Measurements from ENCODE around the gene SYTL5. TPM values are rescaled to one million over a fixed set of nuclear protein-coding genes. Genes with fewer than 3 reads are reported as not detected.

Gene SYTL5
- total and polyA plus RNA-seq, 2 experiments from 2014 or later: 0.23 to 0.35 TPM

- H3K4me3 Mint-ChIP-seq: no peak overlapping the region
- no peaks in the 10 kb centered on the region for H3K9me3 Mint-ChIP-seq
- Histone ChIP-seq H3K27ac (ENCODE audit: low read depth) (no peak overlapping the region), H3K4me2 (no peak overlapping the region), H3K4me1 (ENCODE audit: insufficient read depth) (no peaks in the 10 kb centered on the region), H3K79me2 (replicated peaks; ENCODE audit: insufficient read depth) (no peaks in the 10 kb centered on the region), H3K27me3 (ENCODE audit: insufficient read depth) (no peaks in the 10 kb centered on the region), H2AFZ (no peak overlapping the region), H3K9me2 (ENCODE audit: insufficient read depth) (no peaks in the 10 kb centered on the region), H3K4me3 (no peak overlapping the region), H3K36me3 (ENCODE audit: insufficient read depth) (no peaks in the 10 kb centered on the region), H4K20me1 (replicated peaks; ENCODE audit: insufficient read depth) (no peaks in the 10 kb centered on the region), H3F3A (replicated peaks; ENCODE audit: low read depth) (no peaks in the 10 kb centered on the region)
- DNase-seq (ENCODE audit: low spot score): no peak
- no peaks in the 10 kb centered on the region for H3K36me3 Mint-ChIP-seq (ENCODE audit: low read depth)
- H3K4me1 Mint-ChIP-seq: peaks cover 12% of the 10 kb centered on the region
- no peak for TF ChIP-seq POLR2AphosphoS5 (IDR thresholded peaks at IDR 0.05; ENCODE audit: low read depth)
- TF ChIP-seq CTCF (conservative IDR thresholded peaks at IDR 0.05; ENCODE audit: low read depth in 2 of 2): no peak
- no peak for TF ChIP-seq NANOG (IDR thresholded peaks at IDR 0.05; ENCODE audit: borderline replicate concordance)
- ATAC-seq: no peak
- no peak overlapping the region for H3K27ac Mint-ChIP-seq
- H3K27me3 Mint-ChIP-seq (ENCODE audit: insufficient read depth, low read depth, poor library complexity): no peaks in the 10 kb centered on the region
Measured at GRCh38 chrX:38108364-38108763, 102.0 kb downstream of the SYTL5 start.

- no peaks in the 10 kb centered on the region for H3K79me2 ChIP-seq (replicated peaks; ENCODE audit: insufficient read depth)
- no peaks in the 10 kb centered on the region for H3K9me2 ChIP-seq (ENCODE audit: insufficient read depth)
- TF ChIP-seq ETS1 (IDR thresholded peaks at IDR 0.05) (no peak), CREB1 (CRISPR knock-in tag; IDR thresholded peaks at IDR 0.05; ENCODE audit: low read depth) (no peak), ZNF462 (CRISPR knock-in tag; IDR thresholded peaks at IDR 0.05) (no peak), NANOG (IDR thresholded peaks at IDR 0.05; ENCODE audit: borderline replicate concordance) (no peak), CTCF (conservative IDR thresholded peaks at IDR 0.05; ENCODE audit: low read depth in 2 of 2) (no peak)
- ATAC-seq (no peak), DNase-seq (ENCODE audit: low spot score) (no peak)
- H3K4me1 ChIP-seq (ENCODE audit: insufficient read depth): no peaks in the 10 kb centered on the region
- no peak overlapping the region for H3K27ac ChIP-seq (ENCODE audit: low read depth)
- no peaks in the 10 kb centered on the region for H3F3A ChIP-seq (replicated peaks; ENCODE audit: low read depth)
- H3K36me3 Mint-ChIP-seq (ENCODE audit: low read depth): no peaks in the 10 kb centered on the region
- no peak overlapping the region for H2AFZ ChIP-seq
- H3K4me3 Mint-ChIP-seq: no peak overlapping the region
- H3K27ac Mint-ChIP-seq: no peak overlapping the region
- no peak overlapping the region for H3K4me2 ChIP-seq
- no peaks in the 10 kb centered on the region for H3K36me3 ChIP-seq (ENCODE audit: insufficient read depth)
- no peaks in the 10 kb centered on the region for H3K27me3 Mint-ChIP-seq (ENCODE audit: insufficient read depth, low read depth, poor library complexity)
- peaks cover 12% of the 10 kb centered on the region for H3K4me1 Mint-ChIP-seq
- no peak overlapping the region for H3K4me3 ChIP-seq
- H3K9me3 Mint-ChIP-seq: no peaks in the 10 kb centered on the region; the same call in 2 of the 3 replicates
- H3K27me3 ChIP-seq (ENCODE audit: insufficient read depth): no peaks in the 10 kb centered on the region
- H4K20me1 ChIP-seq (replicated peaks; ENCODE audit: insufficient read depth): no peaks in the 10 kb centered on the region
Measured at GRCh38 chrX:38109042-38109898, 102.9 kb downstream of the SYTL5 start.

Measured in GM23338 (cell line).